ENCODE measurements around the gene ABHD12. TPM values are rescaled to one million over a fixed set of nuclear protein-coding genes. Genes with fewer than 3 reads are reported as not detected.

ABHD12 gene
- total and polyA plus RNA-seq, 12 donors = 17.6 to 95.8 (median 54.1) TPM

DNA sequence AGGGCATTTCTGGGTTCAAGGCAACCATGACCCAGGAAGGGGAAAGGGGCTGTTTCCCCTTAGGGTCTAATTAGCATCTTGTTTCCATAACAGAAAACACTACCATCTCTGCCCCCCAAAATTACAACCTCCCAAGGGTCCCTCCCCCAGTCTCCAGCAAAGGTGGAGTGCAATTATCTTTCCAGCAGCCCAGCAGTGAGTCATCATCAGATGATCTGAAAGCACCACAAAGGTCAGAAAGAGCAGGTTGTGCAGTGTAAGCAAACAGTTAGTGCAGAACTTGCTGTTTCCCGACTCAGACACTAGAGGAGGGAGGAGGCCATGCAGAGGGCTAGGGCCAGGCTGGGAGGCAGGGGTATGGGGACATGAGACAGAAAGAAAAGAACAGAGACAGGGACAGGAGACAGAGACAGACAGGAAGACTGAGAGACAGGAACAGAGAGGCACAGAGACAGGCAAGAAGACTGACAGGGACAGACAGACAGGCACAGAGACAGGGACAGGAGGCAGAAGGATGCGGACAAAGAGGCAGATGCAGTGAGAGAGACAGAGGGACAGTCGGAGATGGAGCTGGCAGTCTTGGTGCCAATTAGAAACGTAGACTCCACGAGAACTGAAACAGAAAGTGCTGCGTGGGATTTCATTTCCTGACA lies 80.2 kb downstream of the ABHD12 start:
- intact Hi-C loops (cut with DNase I) = no loop called here
- H3K27ac ChIP-seq = peak overlapping the region; percentile 77 to 98 (median 87)
- peaks cover 26 to 33% of the 10 kb centered on the region in 2 donors for H3K4me1 ChIP-seq (replicated peaks in 1 of 2)
- H3K27me3 ChIP-seq = no peaks in the 10 kb centered on the region
- TF ChIP-seq, protein P1, sequence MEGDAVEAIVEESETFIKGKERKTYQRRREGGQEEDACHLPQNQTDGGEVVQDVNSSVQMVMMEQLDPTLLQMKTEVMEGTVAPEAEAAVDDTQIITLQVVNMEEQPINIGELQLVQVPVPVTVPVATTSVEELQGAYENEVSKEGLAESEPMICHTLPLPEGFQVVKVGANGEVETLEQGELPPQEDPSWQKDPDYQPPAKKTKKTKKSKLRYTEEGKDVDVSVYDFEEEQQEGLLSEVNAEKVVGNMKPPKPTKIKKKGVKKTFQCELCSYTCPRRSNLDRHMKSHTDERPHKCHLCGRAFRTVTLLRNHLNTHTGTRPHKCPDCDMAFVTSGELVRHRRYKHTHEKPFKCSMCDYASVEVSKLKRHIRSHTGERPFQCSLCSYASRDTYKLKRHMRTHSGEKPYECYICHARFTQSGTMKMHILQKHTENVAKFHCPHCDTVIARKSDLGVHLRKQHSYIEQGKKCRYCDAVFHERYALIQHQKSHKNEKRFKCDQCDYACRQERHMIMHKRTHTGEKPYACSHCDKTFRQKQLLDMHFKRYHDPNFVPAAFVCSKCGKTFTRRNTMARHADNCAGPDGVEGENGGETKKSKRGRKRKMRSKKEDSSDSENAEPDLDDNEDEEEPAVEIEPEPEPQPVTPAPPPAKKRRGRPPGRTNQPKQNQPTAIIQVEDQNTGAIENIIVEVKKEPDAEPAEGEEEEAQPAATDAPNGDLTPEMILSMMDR (IDR thresholded peaks at IDR 0.05) = peak; percentile 26 to 86 (median 68)
- TF ChIP-seq POLR2A (IDR thresholded peaks at IDR 0.05) = peak; percentile 49 to 76
- 5 to 12% (median 8%) methylated on average over 6 of the region's 6 CpGs for WGBS, 4 donors
- H3K4me3 ChIP-seq = peak overlapping the region in 1 of 4 donors; percentile 14
- no peaks in the 10 kb centered on the region for H3K9me3 ChIP-seq (replicated peaks in 1 of 3)
- H3K36me3 ChIP-seq (replicated peaks in 1 of 2) = no peaks in the 10 kb centered on the region
- peak; percentile 74 to 93 (median 87) for DNase-seq

DNA sequence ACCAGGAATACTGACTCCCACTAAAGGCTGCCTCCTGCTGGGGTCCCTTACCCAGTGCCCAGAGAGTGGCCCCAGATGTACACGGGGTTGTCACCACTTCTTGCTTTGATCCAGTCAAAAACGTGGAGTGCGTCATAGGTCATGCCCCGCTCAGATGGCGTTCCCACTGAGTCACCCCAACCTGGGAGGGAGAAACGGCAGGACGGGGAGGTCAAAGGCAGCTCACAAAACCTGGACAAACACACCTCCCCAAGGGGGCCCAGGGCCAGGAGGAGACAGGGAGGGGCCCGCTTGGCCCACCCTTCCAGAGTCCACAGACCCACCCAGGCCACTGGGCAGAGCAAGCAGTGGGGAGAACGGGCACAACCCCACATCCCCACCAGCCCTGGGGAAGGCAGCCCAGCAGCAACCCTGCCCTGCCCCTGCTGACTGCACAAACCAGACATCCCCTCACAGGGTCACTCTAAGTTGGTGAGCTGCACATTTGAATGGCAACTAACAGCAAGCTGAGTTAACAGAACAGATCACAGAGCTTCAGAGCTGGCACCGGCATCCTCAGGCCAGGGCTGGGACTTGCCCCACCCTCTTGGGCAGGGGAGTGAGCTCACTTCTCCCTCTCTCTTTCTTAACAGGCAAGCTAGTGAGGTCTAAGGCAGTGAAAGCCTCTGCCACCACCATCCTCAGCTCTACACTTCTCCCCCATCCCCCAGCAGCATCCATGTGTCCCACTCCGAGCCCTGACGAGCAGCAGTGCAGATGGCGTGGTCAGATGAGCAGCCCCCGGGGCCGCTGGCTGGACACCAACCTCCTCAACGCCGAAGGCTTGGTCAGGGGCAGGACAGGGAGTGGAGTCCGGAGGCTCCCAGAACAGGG lies 81.0 kb downstream of the ABHD12 start:
- intact Hi-C loops (cut with DNase I) = no loop called here
- peak; percentile 68 to 91 (median 89) for DNase-seq
- H3K4me3 ChIP-seq = peak overlapping the region in 1 of 4 donors; percentile 14
- TF ChIP-seq, protein P1 (IDR thresholded peaks at IDR 0.05) = no peak
- peak in 1 of 2 donors; percentile 34 for TF ChIP-seq POLR2A (IDR thresholded peaks at IDR 0.05)
- H3K9me3 ChIP-seq (replicated peaks in 1 of 3) = no peaks in the 10 kb centered on the region
- H3K4me1 ChIP-seq (replicated peaks in 1 of 2) = peaks cover 26 to 33% of the 10 kb centered on the region in 2 donors
- WGBS, 4 donors = 34 to 62% (median 45%) methylated on average over 6 to 18 of the region's 18 CpGs
- H3K27ac ChIP-seq = peak overlapping the region; percentile 77 to 98 (median 87)
- H3K36me3 ChIP-seq (replicated peaks in 1 of 2) = no peaks in the 10 kb centered on the region
- H3K27me3 ChIP-seq = no peaks in the 10 kb centered on the region

DNA sequence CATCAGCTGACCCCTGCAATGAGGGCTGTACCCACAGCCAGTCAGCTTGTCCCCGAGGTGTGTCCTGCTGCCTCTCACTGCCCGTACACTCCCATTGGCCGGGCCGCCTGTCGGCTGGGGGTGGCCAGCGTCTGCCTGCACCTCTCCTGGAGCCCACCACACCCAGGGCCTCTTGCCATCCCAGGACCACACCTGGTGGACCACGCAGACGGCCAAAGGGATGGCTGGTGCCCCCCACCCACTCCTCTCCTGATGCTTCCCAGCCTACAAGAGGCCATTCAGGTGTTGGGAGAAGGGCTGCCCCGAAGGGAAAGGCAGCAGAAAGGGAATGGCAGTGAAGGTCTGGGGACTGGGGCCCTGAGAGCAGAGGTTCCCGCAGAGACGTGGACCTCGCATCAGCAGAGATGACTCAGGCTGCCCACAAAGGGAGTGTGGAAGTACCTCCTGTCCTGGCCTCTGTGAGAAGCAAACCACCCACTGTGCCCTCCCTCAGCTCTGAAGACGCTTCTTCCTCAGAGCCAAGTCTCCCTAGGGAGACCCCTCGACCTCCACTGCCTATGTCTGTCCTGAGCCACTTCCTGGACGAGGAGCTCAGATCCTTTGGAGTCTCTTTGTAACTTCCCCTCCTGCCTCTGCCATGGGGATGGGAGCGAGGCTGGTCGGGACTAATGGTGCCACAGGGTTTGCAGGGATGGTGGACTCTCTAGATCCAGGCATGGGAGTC lies 81.8 kb downstream of the ABHD12 start:
- Histone ChIP-seq H3K4me3 (no peak overlapping the region), H3K27ac (peak overlapping the region in 4 of 5 donors; percentile 77 to 98 (median 92)), H3K27me3 (no peaks in the 10 kb centered on the region), H3K4me1 (replicated peaks in 1 of 2) (peaks cover 26 to 33% of the 10 kb centered on the region in 2 donors), H3K9me3 (replicated peaks in 1 of 3) (no peaks in the 10 kb centered on the region), H3K36me3 (replicated peaks in 1 of 2) (peaks cover 0 to 2% of the 10 kb centered on the region in 2 donors)
- TF ChIP-seq, protein P1 (IDR thresholded peaks at IDR 0.05) = no peak
- no peak for TF ChIP-seq POLR2A (IDR thresholded peaks at IDR 0.05)
- DNase-seq = peak in 2 of 7 donors; percentile 26 to 41
- intact Hi-C loops (cut with DNase I) = no loop called here
- 79 to 84% (median 83%) methylated on average over 11 to 17 of the region's 17 CpGs for WGBS, 4 donors

DNA sequence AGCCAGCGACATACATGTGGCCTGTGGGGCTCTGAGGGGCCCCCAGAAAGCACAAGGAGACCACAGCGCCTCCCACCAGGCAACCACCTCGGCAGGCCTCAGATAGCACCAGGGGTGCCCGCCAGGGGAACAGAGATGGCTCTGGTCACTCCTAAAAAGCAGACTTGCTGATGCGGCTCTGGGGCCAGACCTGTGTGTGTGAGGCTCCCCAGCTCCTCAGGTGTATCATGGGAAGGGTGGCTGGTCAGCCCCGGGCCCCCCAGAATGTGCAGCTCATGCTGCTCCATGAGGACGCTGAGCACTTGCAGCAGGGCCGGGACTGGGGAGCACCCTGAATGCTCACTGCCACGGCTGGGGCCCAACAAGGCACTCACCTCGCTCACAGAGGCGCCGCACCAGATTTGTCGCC lies 82.5 kb downstream of the ABHD12 start:
- WGBS, 4 donors = 89 to 93% (median 92%) methylated on average over 10 to 13 of the region's 13 CpGs
- intact Hi-C loops (cut with DNase I) = no loop called here
- H3K36me3 ChIP-seq (replicated peaks in 1 of 2) = peaks cover 0 to 5% of the 10 kb centered on the region in 2 donors
- H3K4me3 ChIP-seq = no peak overlapping the region
- peaks cover 26 to 33% of the 10 kb centered on the region in 2 donors for H3K4me1 ChIP-seq (replicated peaks in 1 of 2)
- H3K9me3 ChIP-seq (replicated peaks in 1 of 3) = no peaks in the 10 kb centered on the region
- peak overlapping the region in 1 of 5 donors; percentile 98 for H3K27ac ChIP-seq
- no peak for TF ChIP-seq POLR2A (IDR thresholded peaks at IDR 0.05)
- TF ChIP-seq, protein P1 (IDR thresholded peaks at IDR 0.05) = no peak
- DNase-seq = no peak
- H3K27me3 ChIP-seq = no peaks in the 10 kb centered on the region
